IPS DF 6.9 (cell line): ENCODE data around the gene TFIP11.
A peak's percentile ranks its signal among the peaks of the same experiment; 100 is the strongest.

Source experiments
- DNase-seq: peaks from one replicate; pipeline ENCODE4 v3.0.0-alpha.2; 2013; ENCODE audit warnings: low read depth, low spot score
- H3K27ac ChIP-seq: one replicate; pipeline ENCODE4 v1.5.1; 2013; ENCODE audit warnings: low read length, control low read depth
- H3K27me3 ChIP-seq: 2 replicates; pipeline ENCODE4 v1.6.1; 2013; ENCODE audit warnings: mild to moderate bottlenecking, low read length; ENCODE audit not compliant: control insufficient read depth, insufficient read depth
- H3K36me3 ChIP-seq: 2 replicates; pipeline ENCODE4 v1.6.1; 2013; ENCODE audit warnings: low read length; ENCODE audit not compliant: control insufficient read depth, insufficient read depth
- H3K4me1 ChIP-seq: 2 replicates; pipeline ENCODE4 v1.6.1; 2013; ENCODE audit warnings: low read length; ENCODE audit not compliant: control insufficient read depth, insufficient read depth
- H3K4me3 ChIP-seq: 2 replicates; pipeline ENCODE4 v1.5.1; 2013; ENCODE audit warnings: mild to moderate bottlenecking, low read length
- H3K9me3 ChIP-seq: 2 replicates; pipeline ENCODE4 v1.6.1; 2013; ENCODE audit warnings: low read length, inconsistent platforms; ENCODE audit not compliant: control insufficient read depth, insufficient read depth
- WGBS: extraction: QIAGEN DNeasy Blood & Tissue Kit; methylation state at CpG from one replicate; pipeline ENCODE4 v1.1.7; 2013; ENCODE audit warnings: mixed read lengths, missing lambda C conversion rate; ENCODE audit not compliant: insufficient read length, insufficient coverage; 5-methylcytosine and 5-hydroxymethylcytosine counted together

The TFIP11 gene

DNA sequence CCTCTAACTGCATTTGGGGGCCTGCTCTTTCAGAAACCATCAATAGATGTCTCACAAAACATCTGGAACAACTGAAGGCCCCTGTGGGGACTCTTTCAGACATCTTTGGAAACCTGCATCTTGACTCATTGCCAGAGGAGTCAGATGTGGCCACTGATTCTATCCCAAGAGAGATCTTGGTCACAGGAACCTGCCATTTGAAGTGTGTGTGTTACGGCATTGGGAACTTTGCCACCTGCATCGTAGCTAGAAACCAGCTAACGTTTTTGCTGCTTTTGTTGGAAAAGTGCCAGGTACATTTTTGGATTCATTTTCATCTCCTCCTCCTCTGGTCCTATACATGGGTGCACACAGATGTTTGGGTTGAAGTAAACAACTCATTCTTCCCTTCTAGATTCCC is 24.3 kb downstream of the TFIP11 start:
- Histone ChIP-seq H3K27ac (no peak overlapping the region), H3K36me3 (peaks cover 10% of the 10 kb centered on the region; the same call in 1 of the 2 replicates), H3K4me1 (no peaks in the 10 kb centered on the region)

DNA sequence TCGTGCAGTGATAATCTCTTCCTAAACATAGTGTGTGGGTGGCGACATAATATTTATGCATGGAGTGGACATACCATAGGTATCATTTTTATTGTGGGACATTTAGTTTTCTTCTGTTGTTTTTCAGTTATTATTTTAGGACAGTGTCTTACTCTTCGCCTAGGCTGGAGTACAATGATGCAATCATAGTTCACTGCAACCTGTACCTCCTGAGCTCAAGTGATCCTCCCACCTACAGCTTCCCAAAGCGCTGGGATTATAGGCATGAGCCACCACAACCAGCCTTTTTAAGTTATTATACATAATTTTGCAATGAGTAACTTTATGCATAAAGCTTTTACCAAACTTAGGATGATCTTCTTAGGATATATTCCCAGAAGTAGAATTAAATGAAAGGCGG is 25.9 kb downstream of the TFIP11 start:
- DNase-seq: no peak
- no CpG with 5 or more reads among the region's 5 CpGs for WGBS
- H3K4me1 ChIP-seq: peaks cover 1% of the 10 kb centered on the region; the same call in 1 of the 2 replicates
- no peak overlapping the region for H3K4me3 ChIP-seq
- no peaks in the 10 kb centered on the region for H3K27me3 ChIP-seq
- H3K36me3 ChIP-seq: peaks cover under 1% of the 10 kb centered on the region; the same call in 1 of the 2 replicates
- no peaks in the 10 kb centered on the region for H3K9me3 ChIP-seq
- no peak overlapping the region for H3K27ac ChIP-seq

More for the DNA sequence above, 24.3 kb downstream of the TFIP11 start:
- Histone ChIP-seq H3K27me3 (no peaks in the 10 kb centered on the region), H3K4me3 (no peak overlapping the region), H3K9me3 (no peaks in the 10 kb centered on the region)
- WGBS: no CpG with 5 or more reads among the region's 3 CpGs
- no peak for DNase-seq

- Histone ChIP-seq H3K4me3 (no peak overlapping the region), H3K4me1 (peaks cover 1% of the 10 kb centered on the region; the same call in 1 of the 2 replicates), H3K27me3 (no peaks in the 10 kb centered on the region), H3K9me3 (no peaks in the 10 kb centered on the region), H3K27ac (no peak overlapping the region), H3K36me3 (no peaks in the 10 kb centered on the region; the same call in 1 of the 2 replicates)
- no CpG with 5 or more reads among the region's 3 CpGs for WGBS
- no peak for DNase-seq
Observed at GRCh38 chr22:26485806-26486390, 26.4 kb downstream of the TFIP11 start.

- H3K36me3 ChIP-seq: no peaks in the 10 kb centered on the region; the same call in 1 of the 2 replicates
- no peak for DNase-seq
- H3K4me1 ChIP-seq: peaks cover 1% of the 10 kb centered on the region; the same call in 1 of the 2 replicates
- WGBS: no CpG with 5 or more reads among the region's 7 CpGs
- H3K9me3 ChIP-seq: no peaks in the 10 kb centered on the region
- H3K4me3 ChIP-seq: no peak overlapping the region
- H3K27ac ChIP-seq: no peak overlapping the region
- H3K27me3 ChIP-seq: no peaks in the 10 kb centered on the region
Observed at GRCh38 chr22:26485013-26485412, 27.3 kb downstream of the TFIP11 start.

DNA sequence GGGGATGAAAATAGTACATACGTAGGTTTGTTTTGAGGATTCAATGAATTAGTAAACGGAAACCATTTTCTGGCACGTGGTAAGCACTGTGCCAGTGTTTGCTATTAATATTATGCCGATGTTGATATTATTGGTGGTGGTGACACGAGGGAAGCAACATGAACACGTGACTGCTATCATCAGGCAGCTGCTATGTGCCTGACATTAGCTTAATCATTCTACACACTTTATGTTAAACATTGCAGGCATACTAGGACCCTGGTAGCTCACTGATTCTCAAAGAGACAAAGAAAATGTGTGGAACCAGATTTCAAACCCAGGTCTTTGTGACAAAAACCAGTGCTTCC is 27.9 kb downstream of the TFIP11 start:
- no CpG with 5 or more reads among the region's 6 CpGs for WGBS
- Histone ChIP-seq H3K4me1 (peaks cover 1% of the 10 kb centered on the region; the same call in 1 of the 2 replicates), H3K9me3 (no peaks in the 10 kb centered on the region), H3K27me3 (no peaks in the 10 kb centered on the region), H3K4me3 (peak overlapping the region; percentile 82; the same call in 1 of the 2 replicates), H3K36me3 (no peaks in the 10 kb centered on the region; the same call in 1 of the 2 replicates), H3K27ac (no peak overlapping the region)
- DNase-seq: no peak

DNA sequence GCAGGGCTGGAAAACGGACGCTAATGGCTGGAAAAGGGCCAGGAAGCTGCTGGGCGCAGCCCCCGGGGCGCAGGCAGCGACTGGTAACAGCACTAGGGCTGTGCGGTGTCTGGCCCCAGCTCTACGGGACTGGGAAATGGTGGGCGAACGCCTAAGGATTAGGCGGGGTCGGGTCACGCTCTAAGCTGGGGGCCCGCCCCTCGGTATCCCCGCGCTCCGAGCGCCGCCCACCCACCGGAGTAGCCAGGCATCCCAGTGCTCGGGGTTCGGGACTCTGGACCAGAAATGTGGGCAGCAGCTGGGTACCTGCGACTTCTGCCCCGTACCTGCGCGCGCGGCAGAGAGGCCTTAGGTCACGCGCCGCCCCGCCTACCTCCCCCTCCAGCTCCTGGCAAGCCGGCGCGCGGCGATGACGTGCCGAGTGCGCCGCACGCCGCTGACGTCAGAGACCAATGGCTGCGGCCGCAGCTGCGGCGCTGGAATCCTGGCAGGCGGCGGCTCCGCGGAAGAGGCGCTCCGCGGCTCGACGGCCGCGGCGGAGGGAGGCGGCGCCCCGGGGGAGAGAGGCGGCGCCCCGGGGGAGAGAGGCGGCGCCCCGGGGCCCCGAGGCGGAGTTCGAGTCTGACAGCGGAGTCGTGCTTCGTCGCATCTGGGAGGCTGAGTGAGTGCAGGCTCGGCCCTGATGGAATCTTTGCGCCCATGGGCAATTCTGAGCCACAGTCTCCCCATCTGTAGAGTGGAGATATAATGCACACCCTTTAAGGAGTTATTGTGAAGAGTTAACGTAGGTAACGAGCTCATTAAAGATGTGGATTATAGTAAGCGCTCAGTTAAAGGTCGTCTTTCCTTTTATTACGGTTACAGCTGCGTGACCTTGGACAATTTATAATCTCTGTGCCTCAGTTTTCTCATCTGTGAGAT is 28.6 kb downstream of the TFIP11 start, which contains the start of the genes HPS4 and SRRD:
Gene HPS4 (minus strand): TSS at position 345 of the 921 bp plus-strand sequence. CDS start 2,021 bp downstream, outside the sequence.
Gene SRRD (plus strand): TSS at position 439 of the 921 bp plus-strand sequence. CDS start 14 bp downstream, at position 453.
- H3K4me1 ChIP-seq: peaks cover 1% of the 10 kb centered on the region; the same call in 1 of the 2 replicates
- no peaks in the 10 kb centered on the region for H3K9me3 ChIP-seq
- H3K27ac ChIP-seq: no peak within 1 kb of the TSS
- no CpG with 5 or more reads among the region's 85 CpGs for WGBS
- peak; percentile 61 for DNase-seq
- peak within 1 kb of the TSS; percentile 82 for H3K4me3 ChIP-seq
- H3K36me3 ChIP-seq: no peaks in the 10 kb centered on the region; the same call in 1 of the 2 replicates
- no peaks in the 10 kb centered on the region for H3K27me3 ChIP-seq

- H3K36me3 ChIP-seq: no peaks in the 10 kb centered on the region; the same call in 1 of the 2 replicates
- H3K4me1 ChIP-seq: peaks cover 1% of the 10 kb centered on the region; the same call in 1 of the 2 replicates
- H3K9me3 ChIP-seq: no peaks in the 10 kb centered on the region
- no peaks in the 10 kb centered on the region for H3K27me3 ChIP-seq
- no peak for DNase-seq
- no peak overlapping the region for H3K27ac ChIP-seq
- peak overlapping the region; percentile 82 for H3K4me3 ChIP-seq
- WGBS: no CpG with 5 or more reads among the region's 7 CpGs
Observed at GRCh38 chr22:26483043-26483438, 29.2 kb downstream of the TFIP11 start.

DNA sequence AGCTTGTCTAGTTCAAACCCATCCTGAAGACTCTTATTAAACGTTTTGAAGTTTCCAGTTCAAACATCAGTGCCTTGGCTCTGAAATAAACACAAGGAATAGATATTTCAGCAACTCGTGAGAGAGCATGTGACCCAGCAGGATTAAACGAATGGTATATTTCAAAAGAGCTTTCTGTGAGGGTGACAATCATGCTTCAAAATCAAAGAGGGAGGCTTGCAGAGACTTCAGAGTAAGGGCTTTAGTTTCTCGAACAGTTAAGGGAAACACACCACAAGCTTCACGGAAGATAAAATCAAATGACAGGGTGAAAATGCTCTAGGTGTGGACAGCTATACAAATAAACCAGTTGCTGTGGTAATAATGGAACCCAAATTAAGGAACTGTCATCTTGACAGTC is 30.1 kb downstream of the TFIP11 start:
- Histone ChIP-seq H3K27me3 (no peaks in the 10 kb centered on the region), H3K36me3 (no peaks in the 10 kb centered on the region), H3K9me3 (no peaks in the 10 kb centered on the region), H3K27ac (no peak overlapping the region), H3K4me1 (peaks cover 1% of the 10 kb centered on the region; the same call in 1 of the 2 replicates), H3K4me3 (no peak overlapping the region)
- DNase-seq: no peak
- WGBS: no CpG with 5 or more reads among the region's 5 CpGs

- Histone ChIP-seq H3K27ac (no peak overlapping the region), H3K4me1 (peaks cover 1% of the 10 kb centered on the region; the same call in 1 of the 2 replicates), H3K4me3 (no peak overlapping the region), H3K27me3 (no peaks in the 10 kb centered on the region), H3K36me3 (no peaks in the 10 kb centered on the region; the same call in 1 of the 2 replicates), H3K9me3 (no peaks in the 10 kb centered on the region)
- DNase-seq: no peak
- no CpG with 5 or more reads among the region's 4 CpGs for WGBS
Observed at GRCh38 chr22:26481694-26482093, 30.6 kb downstream of the TFIP11 start.

DNA sequence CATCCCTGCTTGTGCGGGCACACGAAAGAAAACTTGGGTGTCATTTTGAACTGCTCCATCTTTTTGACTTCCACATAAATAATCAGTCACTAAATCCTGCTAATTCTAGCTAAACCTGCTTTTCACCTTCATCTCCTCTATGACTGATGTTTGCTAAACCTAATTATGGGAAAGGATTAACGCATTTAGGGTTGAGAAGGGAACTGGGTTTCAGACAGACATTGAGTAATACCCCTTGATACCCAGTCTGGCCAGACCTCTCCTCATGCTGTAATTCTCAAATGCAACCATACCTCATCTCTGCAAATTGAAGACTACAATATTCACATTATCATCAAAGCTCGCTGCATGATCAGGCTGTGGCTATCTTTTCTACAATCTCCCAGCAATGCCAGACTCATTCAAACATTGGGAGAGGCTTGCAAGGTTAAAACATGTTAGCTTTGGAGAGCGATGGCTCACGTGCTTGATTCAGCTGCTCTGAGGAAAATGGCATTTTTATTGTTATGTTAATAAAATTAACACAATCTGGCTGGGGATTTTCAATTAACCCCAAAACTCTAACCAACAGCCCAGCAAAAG is 31.1 kb downstream of the TFIP11 start:
- no peak for DNase-seq
- H3K27ac ChIP-seq: no peak overlapping the region
- no CpG with 5 or more reads among the region's 6 CpGs for WGBS
- no peak overlapping the region for H3K4me3 ChIP-seq
- no peaks in the 10 kb centered on the region for H3K9me3 ChIP-seq
- peaks cover 1% of the 10 kb centered on the region; the same call in 1 of the 2 replicates for H3K4me1 ChIP-seq
- H3K27me3 ChIP-seq: no peaks in the 10 kb centered on the region
- no peaks in the 10 kb centered on the region; the same call in 1 of the 2 replicates for H3K36me3 ChIP-seq
